ENCODE results near the gene C2CD2L.
"Not testable (repeated sequence)": the region's sequence is repeated elsewhere in the genome, so short reads cannot be mapped to it uniquely, and the experiment has no call there.

The C2CD2L gene

GRCh38 chr11:119106564-119107537, at the start of gene C2CD2L:
Gene C2CD2L, plus strand, starts transcription at chr11:119107344. Its CDS starts 398 bp downstream, at chr11:119107742.
- peak; percentile 23 to 67 for DNase-seq

- DNase-seq: not testable (repeated sequence)
Observed at GRCh38 chr11:119059128-119059527, 48.0 kb upstream of the C2CD2L start.

- no peak for DNase-seq
Observed at GRCh38 chr11:119061256-119061655, 45.9 kb upstream of the C2CD2L start.

DNA sequence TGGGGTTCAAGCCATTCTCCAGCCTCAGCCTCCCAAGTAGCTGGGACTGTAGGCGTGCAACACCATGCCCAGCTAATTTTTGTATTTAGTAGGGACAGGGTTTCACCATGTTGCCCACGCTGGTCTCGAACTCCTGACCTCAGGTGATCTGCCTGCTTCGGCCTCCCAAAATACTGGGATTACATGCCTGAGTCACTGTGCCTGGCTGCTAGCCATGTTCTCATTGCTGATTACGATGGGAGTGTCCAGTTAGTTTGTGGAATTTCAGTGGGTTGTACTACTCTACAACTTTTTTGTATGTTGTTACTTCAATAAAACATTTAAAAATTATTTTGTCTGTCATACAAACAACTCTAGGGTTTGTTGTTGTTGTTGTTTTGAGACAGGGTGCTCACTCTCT, 44.4 kb upstream of the C2CD2L start:
- DNase-seq: no peak

- no peak for DNase-seq
Observed at GRCh38 chr11:119065369-119065768, 41.8 kb upstream of the C2CD2L start.

DNA sequence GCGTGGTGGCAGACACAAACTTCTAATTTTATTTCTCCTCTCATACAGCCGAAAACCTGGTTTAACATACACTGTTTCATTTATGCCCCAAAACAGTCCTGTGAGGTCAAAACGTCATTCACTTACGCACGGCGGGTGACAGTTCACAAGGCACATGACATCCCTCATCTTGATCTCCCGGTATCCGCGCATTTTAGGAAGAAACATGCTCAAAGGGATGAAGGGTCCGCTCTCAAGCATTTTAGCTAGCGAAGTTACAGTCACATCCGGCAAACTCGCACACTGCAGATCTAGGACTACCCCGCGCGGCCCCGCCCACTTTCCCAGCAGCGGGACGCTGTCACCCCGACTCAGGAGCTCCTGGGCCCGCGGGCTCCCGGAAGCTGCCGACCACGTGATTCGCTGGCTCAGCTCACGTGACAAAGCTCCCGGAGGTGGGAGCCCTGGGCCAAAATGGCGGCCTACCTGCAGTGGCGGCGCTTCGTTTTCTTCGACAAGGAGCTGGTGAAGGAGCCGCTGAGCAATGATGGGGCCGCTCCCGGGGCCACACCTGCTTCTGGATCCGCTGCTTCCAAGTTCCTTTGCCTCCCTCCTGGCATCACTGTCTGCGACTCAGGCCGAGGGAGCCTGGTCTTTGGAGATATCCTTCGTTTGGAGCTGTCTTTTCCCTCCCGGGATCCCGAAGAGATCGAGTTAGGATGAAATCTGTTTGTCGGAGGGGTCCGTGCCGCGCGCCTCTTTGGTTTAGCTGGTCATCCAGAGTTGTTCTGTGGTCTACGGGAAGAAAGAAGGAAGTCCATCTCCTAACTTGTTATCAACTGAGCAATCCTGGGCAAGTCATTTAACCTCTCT, 39.5 kb upstream of the C2CD2L start, which contains the start of gene VPS11:
VPS11 (plus strand) TSS at position 448 of the 852 bp plus-strand sequence; CDS start at position 454, 6 bp downstream.
- DNase-seq: peak; percentile 68 to 78

DNA sequence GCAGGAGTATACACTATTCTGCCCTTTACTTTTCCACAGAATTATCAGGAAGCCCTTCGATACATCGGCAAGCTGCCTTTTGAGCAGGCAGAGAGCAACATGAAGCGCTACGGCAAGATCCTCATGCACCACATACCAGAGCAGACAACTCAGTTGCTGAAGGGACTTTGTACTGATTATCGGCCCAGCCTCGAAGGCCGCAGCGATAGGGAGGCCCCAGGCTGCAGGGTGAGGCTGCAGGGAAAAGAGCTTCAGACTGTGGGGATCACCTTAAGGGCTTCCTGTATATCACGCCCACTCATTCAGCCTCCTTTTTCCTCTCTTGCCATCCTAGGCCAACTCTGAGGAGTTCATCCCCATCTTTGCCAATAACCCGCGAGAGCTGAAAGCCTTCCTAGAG, 29.3 kb upstream of the C2CD2L start:
- DNase-seq: no peak

- no peak for DNase-seq
Observed at GRCh38 chr11:119078675-119079420, 28.3 kb upstream of the C2CD2L start.

DNA sequence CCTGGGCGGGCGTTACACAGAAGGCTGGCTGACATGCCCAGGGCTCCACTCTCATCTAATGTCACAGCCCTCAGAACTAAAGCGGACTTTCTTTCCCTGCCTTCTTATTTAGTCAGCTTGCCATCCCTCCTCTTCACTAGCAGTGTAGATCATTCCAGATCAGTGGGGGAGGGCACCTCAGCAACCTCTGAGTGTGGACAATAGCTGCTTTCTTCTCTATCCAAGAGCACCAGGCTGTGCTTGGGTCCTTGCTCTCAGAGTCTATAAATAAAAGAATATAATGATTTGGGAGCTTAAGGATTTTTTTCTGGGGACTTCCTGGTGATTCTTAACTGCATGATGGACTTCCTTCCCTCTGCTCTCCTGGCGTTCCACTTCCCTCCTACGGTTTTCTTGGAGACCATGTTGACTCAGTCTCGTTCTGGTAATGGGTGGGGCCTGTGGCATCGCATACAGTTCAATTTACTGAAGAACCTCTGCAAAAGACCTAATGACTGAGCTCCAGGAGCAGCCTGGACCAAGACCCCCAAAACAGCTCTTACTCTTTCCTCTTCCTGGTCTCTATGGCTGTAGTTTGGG, 25.4 kb upstream of the C2CD2L start:
- DNase-seq: no peak

DNA sequence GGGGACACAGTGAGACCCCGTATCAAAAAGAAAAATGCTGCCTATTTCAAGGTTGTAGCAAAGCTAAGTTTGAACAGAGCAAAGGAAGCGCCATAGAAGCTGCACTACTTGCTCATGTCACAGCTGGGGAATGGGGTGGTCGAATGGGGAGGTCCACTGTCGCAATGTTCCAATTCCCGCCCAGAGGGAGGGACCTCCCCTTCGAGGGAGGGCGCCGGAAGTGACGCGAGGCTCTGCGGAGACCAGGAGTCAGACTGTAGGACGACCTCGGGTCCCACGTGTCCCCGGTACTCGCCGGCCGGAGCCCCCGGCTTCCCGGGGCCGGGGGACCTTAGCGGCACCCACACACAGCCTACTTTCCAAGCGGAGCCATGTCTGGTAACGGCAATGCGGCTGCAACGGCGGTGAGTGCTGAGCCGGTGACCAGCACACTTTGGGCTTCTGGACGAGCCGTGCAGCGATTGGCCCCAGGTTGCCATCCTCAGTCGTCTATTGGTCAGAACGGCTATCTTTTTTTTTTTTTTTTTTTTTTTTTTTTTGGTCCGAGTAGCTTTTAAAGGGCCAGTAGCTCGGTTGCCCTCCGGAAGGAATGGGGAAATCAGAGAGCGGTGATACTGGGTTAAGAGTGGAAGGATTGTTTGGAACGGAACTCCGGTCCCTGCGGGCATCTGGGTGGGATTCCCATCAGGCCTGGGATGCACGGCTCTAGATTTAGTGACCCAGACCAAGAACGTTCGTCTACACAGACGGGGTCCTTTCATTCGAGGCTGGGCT, 22.3 kb upstream of the C2CD2L start, which contains the start of gene HMBS:
HMBS (plus strand) TSS at position 219 of the 774 bp plus-strand sequence; CDS start at position 372, 153 bp downstream.
- peak; percentile 60 to 91 for DNase-seq

- DNase-seq: no peak
Observed at GRCh38 chr11:119085437-119085847, 21.7 kb upstream of the C2CD2L start.

- no peak for DNase-seq
Observed at GRCh38 chr11:119087123-119087522, 20.0 kb upstream of the C2CD2L start.

DNA sequence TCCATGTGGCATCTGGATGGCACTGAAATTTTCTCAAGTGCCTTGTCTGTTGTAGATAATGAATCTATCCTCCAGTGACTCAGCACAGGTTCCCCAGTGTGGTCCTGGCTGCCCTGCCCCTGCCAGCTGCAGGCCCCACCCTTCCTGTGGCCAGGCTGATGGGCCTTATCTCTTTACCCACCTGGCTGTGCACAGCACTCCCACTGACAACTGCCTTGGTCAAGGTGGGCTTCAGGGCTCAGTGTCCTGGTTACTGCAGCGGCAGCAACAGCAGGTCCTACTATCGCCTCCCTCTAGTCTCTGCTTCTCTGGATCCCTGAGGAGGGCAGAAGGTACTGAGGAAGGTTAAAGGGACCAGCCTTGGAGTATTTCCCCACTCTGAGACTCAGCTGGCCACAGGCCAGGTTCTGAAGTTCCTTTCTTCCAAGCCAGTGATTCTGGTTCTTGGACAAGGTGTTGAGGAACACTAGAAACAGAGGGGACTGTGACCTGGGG, 19.4 kb upstream of the C2CD2L start:
- no peak for DNase-seq

GRCh38 chr11:119088406-119088805, 18.7 kb upstream of the C2CD2L start:
- DNase-seq: no peak

DNA sequence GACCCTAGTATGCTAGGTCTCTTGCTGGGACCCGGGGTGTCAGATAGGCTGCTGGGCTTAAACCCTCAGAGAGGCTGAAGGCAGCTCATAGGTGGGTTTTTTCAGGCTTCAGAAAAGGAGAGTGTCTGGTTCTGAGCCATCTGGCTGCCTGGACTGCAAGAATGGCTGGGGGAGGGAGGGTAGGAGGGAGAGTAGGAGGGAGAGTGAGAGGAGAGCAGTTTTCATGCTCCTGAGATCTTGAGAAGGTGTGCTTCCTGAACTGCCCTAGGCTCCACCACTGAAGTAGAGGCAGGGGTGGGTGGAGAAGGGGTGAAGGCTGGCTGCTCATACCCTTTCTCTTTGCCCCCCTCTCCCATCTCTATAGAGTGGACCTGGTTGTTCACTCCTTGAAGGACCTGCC, 17.8 kb upstream of the C2CD2L start:
- DNase-seq: no peak

DNA sequence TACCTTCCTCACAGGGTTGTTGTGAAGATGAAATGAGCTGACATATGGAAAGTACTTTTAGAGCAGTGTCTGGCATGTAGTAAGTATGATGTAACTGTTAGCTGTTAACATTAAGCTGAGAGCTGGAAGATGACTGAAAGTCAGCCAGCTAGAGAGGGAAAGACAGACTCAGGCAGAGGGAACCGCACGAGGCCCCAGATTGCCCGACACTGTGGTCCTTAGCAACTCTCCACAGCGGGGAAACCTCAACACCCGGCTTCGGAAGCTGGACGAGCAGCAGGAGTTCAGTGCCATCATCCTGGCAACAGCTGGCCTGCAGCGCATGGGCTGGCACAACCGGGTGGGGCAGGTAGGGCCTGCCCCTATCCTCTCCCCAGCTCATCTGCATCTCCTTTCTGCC, 16.0 kb upstream of the C2CD2L start:
- no peak for DNase-seq

DNA sequence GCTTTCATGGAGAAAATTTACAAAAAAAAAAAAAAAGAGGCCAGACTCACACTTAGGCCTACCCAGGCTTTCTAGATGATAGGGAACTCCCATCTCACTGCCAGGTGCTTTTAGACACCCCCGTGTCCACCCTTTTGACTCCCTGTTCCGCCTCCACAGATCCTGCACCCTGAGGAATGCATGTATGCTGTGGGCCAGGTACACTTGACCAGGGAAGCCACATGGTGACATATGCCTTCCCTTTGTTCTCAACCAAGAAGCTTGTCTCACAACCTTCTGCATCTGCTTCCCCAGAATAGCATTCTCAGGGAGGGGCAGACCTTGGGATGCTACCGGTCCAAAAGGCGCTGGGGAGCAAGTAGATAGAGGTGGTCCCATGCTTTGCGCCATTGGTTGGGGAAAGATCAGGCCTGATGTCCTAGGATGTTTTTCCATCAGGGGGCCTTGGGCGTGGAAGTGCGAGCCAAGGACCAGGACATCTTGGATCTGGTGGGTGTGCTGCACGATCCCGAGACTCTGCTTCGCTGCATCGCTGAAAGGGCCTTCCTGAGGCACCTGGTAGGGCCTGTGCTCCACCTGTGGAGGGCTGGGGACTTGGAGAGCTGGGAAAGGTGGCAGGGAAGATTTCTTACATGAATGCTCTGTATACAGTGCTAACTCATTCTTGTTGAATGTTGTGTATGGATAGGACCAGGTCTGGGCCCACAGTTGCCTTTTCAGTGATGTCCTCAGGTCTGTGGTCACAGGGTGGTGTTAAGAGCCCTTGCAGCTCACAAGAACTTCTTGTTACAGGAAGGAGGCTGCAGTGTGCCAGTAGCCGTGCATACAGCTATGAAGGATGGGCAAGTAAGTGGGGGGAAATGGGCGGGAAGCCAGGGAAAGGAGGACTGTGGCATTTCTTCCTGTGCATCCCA, 14.9 kb upstream of the C2CD2L start:
- no peak for DNase-seq

GRCh38 chr11:119092880-119093842, 14.0 kb upstream of the C2CD2L start:
- DNase-seq: no peak

All from cerebellar nuclear complex (tissue), 1 donor.